Natural killer cell (primary cell): ENCODE data around the gene MCF2L. TPM values are rescaled to one million over a fixed set of nuclear protein-coding genes. Genes with fewer than 3 reads are reported as not detected.

Experiments
- ATAC-seq, 3 donors: fragments of 150-1000 bp in 2 of 3; fragments of 200-7000 bp in 1 of 3; cut with Tn5 transposase; 1 replicate in 1 of 3; 2 replicates in 2 of 3; pipeline ENCODE4 v1.10.0; 2021; ENCODE audit warnings: mild to moderate bottlenecking in 2 of 3, moderate library complexity in 2 of 3
- DNase-seq, 2 donors: peaks; one replicate each; pipeline versions ENCODE4 v3.0.0 to v3.0.0-alpha.2; 2013 to 2021; ENCODE audit warnings: mixed read lengths in 1 of 2
- H3K27ac ChIP-seq: one replicate; pipeline ENCODE4 v1.5.1; 2013; ENCODE audit warnings: mild to moderate bottlenecking, low read length
- H3K27me3 ChIP-seq: one replicate; pipeline ENCODE4 v1.6.1; 2013; ENCODE audit warnings: low read length; ENCODE audit not compliant: control insufficient read depth, insufficient read depth
- H3K36me3 ChIP-seq: one replicate; pipeline ENCODE4 v1.6.1; 2013; ENCODE audit warnings: low read length; ENCODE audit not compliant: control insufficient read depth, insufficient read depth
- H3K4me1 ChIP-seq: one replicate; pipeline ENCODE4 v1.6.1; 2013; ENCODE audit warnings: low read length; ENCODE audit not compliant: control insufficient read depth, insufficient read depth
- H3K4me3 ChIP-seq: one replicate; pipeline ENCODE4 v1.5.1; 2013; ENCODE audit warnings: low read length
- H3K9me3 ChIP-seq: one replicate; pipeline ENCODE4 v1.6.1; 2013; ENCODE audit warnings: low read length; ENCODE audit not compliant: control insufficient read depth, insufficient read depth
- H3K27ac Mint-ChIP-seq, 2 donors: one replicate each; pipeline ENCODE4 v1.8.0; 2022; ENCODE audit warnings: mild to moderate bottlenecking in 2 of 2, mixed read lengths in 2 of 2, moderate library complexity in 1 of 2
- H3K27me3 Mint-ChIP-seq, 2 donors: one replicate each; pipeline ENCODE4 v1.8.0; 2022; ENCODE audit warnings: low read depth in 2 of 2, mixed read lengths in 2 of 2
- H3K36me3 Mint-ChIP-seq: one replicate; pipeline ENCODE4 v1.8.0; 2022; ENCODE audit warnings: mixed read lengths
- H3K4me1 Mint-ChIP-seq, 2 donors: one replicate each; pipeline ENCODE4 v1.8.0; 2022; ENCODE audit warnings: mixed read lengths in 2 of 2
- H3K4me3 Mint-ChIP-seq: one replicate; pipeline ENCODE4 v1.8.0; 2022; ENCODE audit warnings: mild to moderate bottlenecking, moderate library complexity, mixed read lengths
- H3K9me3 Mint-ChIP-seq, 2 donors: one replicate each; pipeline ENCODE4 v1.8.0; 2022; ENCODE audit warnings: mixed read lengths in 2 of 2
- CTCF ChIP-seq: fragments of 200-600 bp; IDR thresholded peaks from one replicate; pipeline ENCODE4 v1.8.0; 2022; ENCODE audit warnings: antibody characterized with exemption
- WGBS: methylation state at CpG from one replicate; pipeline ENCODE4 v1.1.7; 2013; ENCODE audit warnings: missing lambda C conversion rate; ENCODE audit not compliant: insufficient coverage; 5-methylcytosine and 5-hydroxymethylcytosine counted together
- intact Hi-C: fragments of 100-400 bp; cut with micrococcal nuclease; formaldehyde crosslinking; loops from one replicate; pipeline ENCODE4 v1.14.2; 2022
- total RNA-seq, 4 donors: library from RNA; stranded (reverse); fragments of 120-200 nt in 1 of 4; gene quantifications; one replicate each; pipeline versions ENCODE4 v1.2.3 to v1.2.4, GENCODE V29; 2013 to 2022

MCF2L gene
- total RNA-seq, 3 donors from 2014 or later (not counting 1 experiment from before 2014, with no cell fraction given), result 1.7 to 3.0 (median 3.0) TPM

GRCh38 chr13:113103646-113104045 is 134.6 kb downstream of the MCF2L start:
- 89% methylated on average over 9 of the region's 9 CpGs for WGBS
- Mint-ChIP-seq H3K4me3 (no peak overlapping the region), H3K27me3 (peaks cover 0 to 5% of the 10 kb centered on the region in 2 donors), H3K27ac (no peak overlapping the region), H3K9me3 (no peaks in the 10 kb centered on the region), H3K4me1 (no peaks in the 10 kb centered on the region), H3K36me3 (no peaks in the 10 kb centered on the region)
- Histone ChIP-seq H3K36me3 (no peaks in the 10 kb centered on the region), H3K27ac (no peak overlapping the region), H3K9me3 (no peaks in the 10 kb centered on the region), H3K4me3 (no peak overlapping the region), H3K27me3 (no peaks in the 10 kb centered on the region), H3K4me1 (no peaks in the 10 kb centered on the region)
- no peak for TF ChIP-seq CTCF
- intact Hi-C loops, result no loop called here
- no peak for ATAC-seq
- no peak for DNase-seq

- TF ChIP-seq CTCF, result no peak
- Histone ChIP-seq H3K36me3 (no peaks in the 10 kb centered on the region), H3K27me3 (peaks cover 5% of the 10 kb centered on the region), H3K27ac (no peak within 1 kb of the TSS), H3K9me3 (no peaks in the 10 kb centered on the region), H3K4me1 (peaks cover 5% of the 10 kb centered on the region), H3K4me3 (no peak within 1 kb of the TSS)
- Mint-ChIP-seq H3K27ac (no peak within 1 kb of the TSS), H3K36me3 (no peaks in the 10 kb centered on the region), H3K4me3 (no peak within 1 kb of the TSS), H3K4me1 (no peaks in the 10 kb centered on the region), H3K9me3 (no peaks in the 10 kb centered on the region), H3K27me3 (no peaks in the 10 kb centered on the region)
- 84% methylated on average over 17 of the region's 17 CpGs for WGBS
- intact Hi-C loops, result no loop called here
- ATAC-seq (no peak), DNase-seq (no peak)
These were observed 136.3 kb downstream of the MCF2L start, which contains the start of gene F7 for GRCh38 chr13:113105032-113105920. F7 (plus strand) TSS chr13:113105791; CDS start chr13:113105842, 51 bp downstream.

GRCh38 chr13:113105921-113106452 is 137.0 kb downstream of the MCF2L start:
- Mint-ChIP-seq H3K4me3 (no peak overlapping the region), H3K4me1 (no peaks in the 10 kb centered on the region), H3K9me3 (no peaks in the 10 kb centered on the region), H3K27me3 (no peaks in the 10 kb centered on the region), H3K36me3 (no peaks in the 10 kb centered on the region), H3K27ac (no peak overlapping the region)
- ATAC-seq (no peak), DNase-seq (no peak)
- intact Hi-C loops, result no loop called here
- WGBS, result 65% methylated on average over 15 of the region's 16 CpGs
- H3K9me3 ChIP-seq, result no peaks in the 10 kb centered on the region
- no peaks in the 10 kb centered on the region for H3K36me3 ChIP-seq
- H3K4me1 ChIP-seq, result peaks cover 11% of the 10 kb centered on the region
- TF ChIP-seq CTCF, result no peak
- no peak overlapping the region for H3K4me3 ChIP-seq
- H3K27ac ChIP-seq, result no peak overlapping the region
- peaks cover 6% of the 10 kb centered on the region for H3K27me3 ChIP-seq
